OCI-LY7 (cell line): ENCODE measurements around the gene VTI1A.

Source experiments
- CTCF ChIP-seq: fragments of 200-600 bp; sonication (generic); conservative IDR thresholded peaks from 2 replicates; pipeline ENCODE4 v1.5.1; 2014; ENCODE audit warnings: mild to moderate bottlenecking, antibody characterized with exemption, low read length, moderate library complexity, mixed read lengths
- EZH2phosphoT487 ChIP-seq: fragments of 200-600 bp; sonication (generic); IDR thresholded peaks from 2 replicates; pipeline ENCODE4 v1.6.1; 2018; ENCODE audit warnings: low read depth, borderline replicate concordance, mild to moderate bottlenecking, mixed run types, antibody characterized with exemption, low read length, moderate library complexity, mixed read lengths

GRCh38 chr10:112728118-112728883 is 281.3 kb downstream of the VTI1A start:
- TF ChIP-seq CTCF: no peak
- TF ChIP-seq EZH2phosphoT487: no peak
